ENCODE results near the gene PGRMC2. TPM values are rescaled to one million over a fixed set of nuclear protein-coding genes. Genes with fewer than 3 reads are reported as not detected.
A peak's percentile ranks its signal among the peaks of the same experiment; 100 is the strongest.

Gene PGRMC2
- total RNA-seq, 2 donors from 2014 or later: 21.2 to 36.3 TPM

- DNase-seq (ENCODE audit: low spot score): no peak
- Histone ChIP-seq H3K36me3 (no peaks in the 10 kb centered on the region), H3K4me1 (peaks cover 0 to 14% of the 10 kb centered on the region in 2 donors), H3K27ac (no peak overlapping the region), H3K27me3 (no peaks in the 10 kb centered on the region), H3K9me3 (no peaks in the 10 kb centered on the region), H3K4me3 (no peak overlapping the region)
- no peak for TF ChIP-seq CTCF (IDR thresholded peaks at IDR 0.05)
Measured at GRCh38 chr4:128290526-128290925, 2.9 kb upstream of the PGRMC2 start.

GRCh38 chr4:128289523-128290158 is 2.0 kb upstream of the PGRMC2 start:
- TF ChIP-seq CTCF (IDR thresholded peaks at IDR 0.05): no peak
- Histone ChIP-seq H3K27me3 (no peaks in the 10 kb centered on the region), H3K27ac (no peak overlapping the region), H3K36me3 (no peaks in the 10 kb centered on the region), H3K9me3 (no peaks in the 10 kb centered on the region), H3K4me1 (peaks cover 0 to 23% of the 10 kb centered on the region in 2 donors), H3K4me3 (no peak overlapping the region)
- no peak for DNase-seq (ENCODE audit: low spot score)

GRCh38 chr4:128288689-128289106 is 1.1 kb upstream of the PGRMC2 start:
- Histone ChIP-seq H3K27me3 (no peaks in the 10 kb centered on the region), H3K9me3 (no peaks in the 10 kb centered on the region), H3K36me3 (no peaks in the 10 kb centered on the region), H3K27ac (peak overlapping the region; percentile 97), H3K4me3 (peak overlapping the region; percentile 92 to 96), H3K4me1 (peaks cover 0 to 29% of the 10 kb centered on the region in 2 donors)
- no peak for DNase-seq (ENCODE audit: low spot score)
- no peak for TF ChIP-seq CTCF (IDR thresholded peaks at IDR 0.05)

- peaks cover 0 to 29% of the 10 kb centered on the region in 2 donors for H3K4me1 ChIP-seq
- DNase-seq (ENCODE audit: low spot score): peak; percentile 99
Measured at GRCh38 chr4:128287871-128288688, 467 bp upstream of the PGRMC2 start.

GRCh38 chr4:128286474-128287058 is 1.0 kb downstream of the PGRMC2 start:
- H3K4me1 ChIP-seq: peaks cover 0 to 29% of the 10 kb centered on the region in 2 donors
- H3K27me3 ChIP-seq: no peaks in the 10 kb centered on the region
- DNase-seq (ENCODE audit: low spot score): no peak
- H3K4me3 ChIP-seq: peak overlapping the region; percentile 92 to 96
- H3K9me3 ChIP-seq: no peaks in the 10 kb centered on the region
- TF ChIP-seq CTCF (IDR thresholded peaks at IDR 0.05): no peak
- no peaks in the 10 kb centered on the region for H3K36me3 ChIP-seq
- H3K27ac ChIP-seq: peak overlapping the region; percentile 97

More at GRCh38 chr4:128287871-128288688, 467 bp upstream of the PGRMC2 start:
- H3K36me3 ChIP-seq: no peaks in the 10 kb centered on the region
- H3K4me3 ChIP-seq: peak overlapping the region; percentile 92 to 96
- no peaks in the 10 kb centered on the region for H3K27me3 ChIP-seq
- peak overlapping the region; percentile 97 for H3K27ac ChIP-seq
- peak in 1 of 2 donors; percentile 34 for TF ChIP-seq CTCF (IDR thresholded peaks at IDR 0.05)
- no peaks in the 10 kb centered on the region for H3K9me3 ChIP-seq
